Central memory CD4-positive, alpha-beta T cell (primary cell): Measurements from ENCODE around the gene TSPY4.
"Not testable (repeated sequence)": the region's sequence is repeated elsewhere in the genome, so short reads cannot be mapped to it uniquely, and the experiment has no call there.

Experiments used
- DNase-seq: peaks from one replicate; pipeline ENCODE4 v3.0.0; 2022
- total RNA-seq, 3 experiments: gene quantifications; one replicate each; lab custom pipeline; 2026; lab: John Stamatoyannopoulos, UW

Gene TSPY4, protein sequence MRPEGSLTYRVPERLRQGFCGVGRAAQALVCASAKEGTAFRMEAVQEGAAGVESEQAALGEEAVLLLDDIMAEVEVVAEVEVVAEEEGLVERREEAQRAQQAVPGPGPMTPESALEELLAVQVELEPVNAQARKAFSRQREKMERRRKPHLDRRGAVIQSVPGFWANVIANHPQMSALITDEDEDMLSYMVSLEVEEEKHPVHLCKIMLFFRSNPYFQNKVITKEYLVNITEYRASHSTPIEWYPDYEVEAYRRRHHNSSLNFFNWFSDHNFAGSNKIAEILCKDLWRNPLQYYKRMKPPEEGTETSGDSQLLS
- total RNA-seq = 0 reads per million in 3 experiments

DNA sequence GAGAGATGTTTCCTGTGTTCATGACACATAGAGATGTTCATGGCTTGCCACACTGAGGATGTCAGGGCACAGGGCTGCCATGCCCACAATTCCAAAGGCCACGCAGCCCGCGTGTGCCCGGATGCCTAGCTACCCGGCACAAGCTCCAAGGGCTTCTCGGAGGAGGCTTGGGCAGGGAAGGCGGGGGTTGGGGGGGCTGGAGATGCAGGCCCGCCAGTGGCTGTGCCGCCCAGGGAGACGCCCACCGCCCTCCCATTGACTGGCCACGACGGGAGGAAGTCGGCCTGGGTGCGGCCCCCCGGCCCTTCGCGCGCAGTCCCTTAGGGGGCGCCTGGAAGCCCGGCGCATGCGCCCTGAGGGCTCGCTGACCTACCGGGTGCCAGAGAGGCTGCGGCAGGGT is at the start of gene TSPY4:
TSPY4 (plus strand) TSS at position 301 of the 400 bp plus-strand sequence; CDS start at position 347, 46 bp downstream.
- DNase-seq = not testable (repeated sequence)

DNA sequence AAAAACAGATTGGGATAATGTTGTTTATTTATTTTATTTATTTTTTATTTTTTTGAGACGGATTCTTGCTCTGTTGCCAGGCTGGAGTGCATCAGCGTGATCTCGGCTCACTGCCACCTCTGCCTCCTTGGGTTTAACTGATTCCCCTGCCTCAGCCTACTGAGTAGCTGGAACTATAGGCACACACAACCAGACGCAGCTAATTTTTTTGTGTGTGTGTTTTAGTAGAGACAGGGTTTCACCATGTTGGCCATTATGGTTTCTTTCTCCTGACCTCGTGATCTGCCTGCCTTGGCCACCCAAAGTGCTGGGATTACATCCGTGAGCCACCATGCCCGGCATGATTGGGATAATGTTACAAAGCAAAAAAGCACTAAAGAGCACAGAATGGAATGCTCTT is 16.3 kb upstream of the TSPY4 start:
- DNase-seq = no peak

DNA sequence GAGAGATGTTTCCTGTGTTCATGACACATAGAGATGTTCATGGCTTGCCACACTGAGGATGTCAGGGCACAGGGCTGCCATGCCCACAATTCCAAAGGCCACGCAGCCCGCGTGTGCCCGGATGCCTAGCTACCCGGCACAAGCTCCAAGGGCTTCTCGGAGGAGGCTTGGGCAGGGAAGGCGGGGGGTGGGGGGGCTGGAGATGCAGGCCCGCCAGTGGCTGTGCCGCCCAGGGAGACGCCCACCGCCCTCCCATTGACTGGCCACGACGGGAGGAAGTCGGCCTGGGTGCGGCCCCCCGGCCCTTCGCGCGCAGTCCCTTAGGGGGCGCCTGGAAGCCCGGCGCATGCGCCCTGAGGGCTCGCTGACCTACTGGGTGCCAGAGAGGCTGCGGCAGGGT is 20.2 kb downstream of the TSPY4 start, which contains the start of gene TSPY8:
TSPY8 (plus strand) TSS at position 301 of the 400 bp plus-strand sequence; CDS start at position 347, 46 bp downstream.
- not testable (repeated sequence) for DNase-seq
